ENCODE measurements around the gene MZT2A. TPM values are rescaled to one million over a fixed set of nuclear protein-coding genes. Genes with fewer than 3 reads are reported as not detected.
A peak's percentile ranks its signal among the peaks of the same experiment; 100 is the strongest.
"Not testable (repeated sequence)": the region's sequence is repeated elsewhere in the genome, so short reads cannot be mapped to it uniquely, and the experiment has no call there.

MZT2A gene
- 118 TPM in 2 replicates for total RNA-seq
- polyA plus RNA-seq: 211 TPM in 2 replicates

GRCh38 chr2:131492015-131492417, at the start of gene MZT2A:
TSS of gene MZT2A (minus strand) at chr2:131492397. CDS start at chr2:131492376, 21 bp downstream.
- WGBS (ENCODE audit: low lambda C conversion rate, missing lambda C conversion rate): 0% methylated on average over 3 of the region's 53 CpGs
- Histone ChIP-seq H3K79me2 (peaks cover 57% of the 10 kb centered on the region), H3K27ac (peak within 1 kb of the TSS; percentile 93), H3K4me3 (peak within 1 kb of the TSS; percentile 62), H3K4me2 (peak within 1 kb of the TSS; percentile 91), H2AFZ (peak within 1 kb of the TSS; percentile 88)
- DNase-seq (ENCODE audit: low spot score); H3K27me3 ChIP-seq; H3K9me3 ChIP-seq (ENCODE audit: low read depth); H3K9me2 ChIP-seq (replicated peaks; ENCODE audit: insufficient read depth); H3K4me1 ChIP-seq (ENCODE audit: insufficient read depth); H3K36me3 ChIP-seq (replicated peaks; ENCODE audit: insufficient read depth, low read depth); H4K20me1 ChIP-seq (ENCODE audit: insufficient read depth, poor library complexity, severe bottlenecking): not testable (repeated sequence)

GRCh38 chr2:131538856-131539255, 46.7 kb upstream of the MZT2A start:
- H3K9me3 ChIP-seq (ENCODE audit: low read depth); H3K9me2 ChIP-seq (replicated peaks; ENCODE audit: insufficient read depth); H3K36me3 ChIP-seq (replicated peaks; ENCODE audit: insufficient read depth, low read depth); H3K27ac ChIP-seq; H2AFZ ChIP-seq; DNase-seq (ENCODE audit: low spot score); H3K79me2 ChIP-seq; H4K20me1 ChIP-seq (ENCODE audit: insufficient read depth, poor library complexity, severe bottlenecking); H3K4me2 ChIP-seq; H3K4me3 ChIP-seq; H3K27me3 ChIP-seq; H3K4me1 ChIP-seq (ENCODE audit: insufficient read depth): not testable (repeated sequence)
- 90% methylated on average over 13 of the region's 13 CpGs for WGBS (ENCODE audit: low lambda C conversion rate, missing lambda C conversion rate)

- not testable (repeated sequence) for H4K20me1 ChIP-seq (ENCODE audit: insufficient read depth, poor library complexity, severe bottlenecking); H3K79me2 ChIP-seq; H3K27me3 ChIP-seq; H3K4me2 ChIP-seq; H3K4me3 ChIP-seq; DNase-seq (ENCODE audit: low spot score); H2AFZ ChIP-seq; H3K9me2 ChIP-seq (replicated peaks; ENCODE audit: insufficient read depth); H3K9me3 ChIP-seq (ENCODE audit: low read depth); H3K4me1 ChIP-seq (ENCODE audit: insufficient read depth); H3K36me3 ChIP-seq (replicated peaks; ENCODE audit: insufficient read depth, low read depth); H3K27ac ChIP-seq
- WGBS (ENCODE audit: low lambda C conversion rate, missing lambda C conversion rate): 95% methylated on average over 8 of the region's 14 CpGs
These were observed 44.6 kb upstream of the MZT2A start for GRCh38 chr2:131536841-131537240.

- H3K27me3 ChIP-seq; H3K4me2 ChIP-seq; H3K4me1 ChIP-seq (ENCODE audit: insufficient read depth); H4K20me1 ChIP-seq (ENCODE audit: insufficient read depth, poor library complexity, severe bottlenecking); H3K9me3 ChIP-seq (ENCODE audit: low read depth); DNase-seq (ENCODE audit: low spot score); H3K9me2 ChIP-seq (replicated peaks; ENCODE audit: insufficient read depth); H3K36me3 ChIP-seq (replicated peaks; ENCODE audit: insufficient read depth, low read depth); H3K79me2 ChIP-seq; H3K27ac ChIP-seq; H3K4me3 ChIP-seq; H2AFZ ChIP-seq: not testable (repeated sequence)
- WGBS (ENCODE audit: low lambda C conversion rate, missing lambda C conversion rate): 91% methylated on average over 18 of the region's 21 CpGs
These were observed 44.0 kb upstream of the MZT2A start for GRCh38 chr2:131535951-131536826.

GRCh38 chr2:131535526-131535925, 43.3 kb upstream of the MZT2A start:
- Histone ChIP-seq H3K79me2 (no peaks in the 10 kb centered on the region), H2AFZ (no peak overlapping the region), H4K20me1 (ENCODE audit: insufficient read depth, poor library complexity, severe bottlenecking) (no peaks in the 10 kb centered on the region), H3K9me3 (ENCODE audit: low read depth) (no peaks in the 10 kb centered on the region), H3K27ac (no peak overlapping the region), H3K36me3 (replicated peaks; ENCODE audit: insufficient read depth, low read depth) (no peaks in the 10 kb centered on the region), H3K4me2 (no peak overlapping the region), H3K4me1 (ENCODE audit: insufficient read depth) (no peaks in the 10 kb centered on the region), H3K27me3 (no peaks in the 10 kb centered on the region), H3K9me2 (replicated peaks; ENCODE audit: insufficient read depth) (no peaks in the 10 kb centered on the region), H3K4me3 (no peak overlapping the region)
- TF ChIP-seq CTCF (IDR thresholded peaks at IDR 0.05; ENCODE audit: poor library complexity) (no peak), EZH2 (IDR thresholded peaks at IDR 0.05; ENCODE audit: borderline replicate concordance) (no peak), EZH2phosphoT487 (IDR thresholded peaks at IDR 0.05; ENCODE audit: low read depth, severe bottlenecking, unreplicated experiment) (no peak)
- no peak for DNase-seq (ENCODE audit: low spot score)
- 78% methylated on average over 3 of the region's 4 CpGs for WGBS (ENCODE audit: low lambda C conversion rate, missing lambda C conversion rate)

- not testable (repeated sequence) for H3K4me2 ChIP-seq; H3K27ac ChIP-seq; H4K20me1 ChIP-seq (ENCODE audit: insufficient read depth, poor library complexity, severe bottlenecking); H3K4me3 ChIP-seq; H3K9me3 ChIP-seq (ENCODE audit: low read depth); DNase-seq (ENCODE audit: low spot score); H2AFZ ChIP-seq; H3K79me2 ChIP-seq; H3K4me1 ChIP-seq (ENCODE audit: insufficient read depth); H3K9me2 ChIP-seq (replicated peaks; ENCODE audit: insufficient read depth); H3K27me3 ChIP-seq; H3K36me3 ChIP-seq (replicated peaks; ENCODE audit: insufficient read depth, low read depth)
- WGBS (ENCODE audit: low lambda C conversion rate, missing lambda C conversion rate): 81% methylated on average over 11 of the region's 11 CpGs
These were observed 42.8 kb upstream of the MZT2A start for GRCh38 chr2:131534965-131535364.

GRCh38 chr2:131534317-131534672, 42.1 kb upstream of the MZT2A start:
- H3K27me3 ChIP-seq; H3K27ac ChIP-seq; H3K4me3 ChIP-seq; H3K36me3 ChIP-seq (replicated peaks; ENCODE audit: insufficient read depth, low read depth); H3K9me2 ChIP-seq (replicated peaks; ENCODE audit: insufficient read depth); H3K79me2 ChIP-seq; DNase-seq (ENCODE audit: low spot score); H3K9me3 ChIP-seq (ENCODE audit: low read depth); H2AFZ ChIP-seq; H3K4me1 ChIP-seq (ENCODE audit: insufficient read depth); H3K4me2 ChIP-seq; H4K20me1 ChIP-seq (ENCODE audit: insufficient read depth, poor library complexity, severe bottlenecking): not testable (repeated sequence)
- 93% methylated on average over 5 of the region's 13 CpGs for WGBS (ENCODE audit: low lambda C conversion rate, missing lambda C conversion rate)

Measured in hepatocyte (in vitro differentiated cells).